ENCODE measurements around the gene MATCAP1.

Gene MATCAP1

GRCh38 chr16:67207249-67208091 lies 23.7 kb upstream of the MATCAP1 start:
- DNase-seq (ENCODE audit: low spot score), result no peak

- no peak for DNase-seq (ENCODE audit: low spot score)
Measured at GRCh38 chr16:67206838-67207248, 23.1 kb upstream of the MATCAP1 start.

GRCh38 chr16:67206129-67206837 lies 22.5 kb upstream of the MATCAP1 start:
- DNase-seq (ENCODE audit: low spot score), result no peak

- no peak for DNase-seq (ENCODE audit: low spot score)
Measured at GRCh38 chr16:67204076-67204475, 20.3 kb upstream of the MATCAP1 start.

- no peak for DNase-seq (ENCODE audit: low spot score)
Measured at GRCh38 chr16:67202956-67203493, 19.3 kb upstream of the MATCAP1 start.

- no peak for DNase-seq (ENCODE audit: low spot score)
Measured at GRCh38 chr16:67202426-67202825, 18.7 kb upstream of the MATCAP1 start.

GRCh38 chr16:67201411-67202345 lies 17.9 kb upstream of the MATCAP1 start:
- DNase-seq (ENCODE audit: low spot score), result no peak

GRCh38 chr16:67200491-67200890 lies 16.7 kb upstream of the MATCAP1 start:
- DNase-seq (ENCODE audit: low spot score), result no peak

- no peak for DNase-seq (ENCODE audit: low spot score)
Measured at GRCh38 chr16:67199808-67200198, 16.0 kb upstream of the MATCAP1 start.

GRCh38 chr16:67199011-67199807 lies 15.4 kb upstream of the MATCAP1 start, which contains the start of gene ELMO3:
ELMO3 (plus strand) TSS chr16:67199131; CDS start chr16:67199327, 196 bp downstream.
- no peak for DNase-seq (ENCODE audit: low spot score)

GRCh38 chr16:67198238-67198734 lies 14.5 kb upstream of the MATCAP1 start:
- peak; percentile 79 for DNase-seq (ENCODE audit: low spot score)

GRCh38 chr16:67197704-67198103 lies 13.9 kb upstream of the MATCAP1 start:
- DNase-seq (ENCODE audit: low spot score), result no peak

GRCh38 chr16:67196881-67197280 lies 13.1 kb upstream of the MATCAP1 start:
- DNase-seq (ENCODE audit: low spot score), result no peak

- no peak for DNase-seq (ENCODE audit: low spot score)
Measured at GRCh38 chr16:67195676-67196075, 11.9 kb upstream of the MATCAP1 start.

GRCh38 chr16:67194260-67194659 lies 10.5 kb upstream of the MATCAP1 start:
- no peak for DNase-seq (ENCODE audit: low spot score)

GRCh38 chr16:67193536-67193935 lies 9.8 kb upstream of the MATCAP1 start:
- DNase-seq (ENCODE audit: low spot score), result no peak

- DNase-seq (ENCODE audit: low spot score), result no peak
Measured at GRCh38 chr16:67192781-67193361, 9.1 kb upstream of the MATCAP1 start.

- DNase-seq (ENCODE audit: low spot score), result peak; percentile 95
Measured at GRCh38 chr16:67191995-67192681, 8.4 kb upstream of the MATCAP1 start, which contains the start of gene E2F4. E2F4 (plus strand) TSS chr16:67192155; CDS start chr16:67192228, 73 bp downstream.

- no peak for DNase-seq (ENCODE audit: low spot score)
Measured at GRCh38 chr16:67191411-67191994, 7.7 kb upstream of the MATCAP1 start.

All from D341Med (cell line).